ENCODE data around the gene NIPBL. TPM values are rescaled to one million over a fixed set of nuclear protein-coding genes. Genes with fewer than 3 reads are reported as not detected.

Gene NIPBL
- total and polyA plus RNA-seq, 2 of the 8 experiments (the other 6 are each of a cell fraction or from before 2014, with no cell fraction given) = 21.1 to 53.5 TPM

DNA sequence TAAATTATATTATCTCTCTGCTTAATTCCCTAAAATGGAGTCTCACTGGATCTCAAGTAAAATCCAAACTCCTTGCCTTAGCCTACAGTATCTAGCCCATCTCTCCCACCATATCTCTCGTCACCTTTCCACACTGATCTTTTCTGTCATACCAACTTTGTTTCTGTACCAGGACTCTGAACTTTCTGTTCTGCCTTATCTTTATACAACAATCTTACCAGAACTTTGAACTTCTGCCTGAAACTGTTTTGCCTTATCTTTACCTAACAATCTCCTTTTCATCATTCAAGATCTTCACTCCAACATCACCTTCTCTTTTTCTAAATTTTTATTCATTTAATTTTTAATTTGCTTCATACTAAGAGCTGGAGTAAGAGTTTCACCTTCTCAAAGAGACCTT is 233.6 kb downstream of the NIPBL start (continued):
- TF ChIP-seq CHD7 (IDR thresholded peaks at IDR 0.05; ENCODE audit: insufficient replicate concordance, low read length) (no peak), YY1 (IDR thresholded peaks at IDR 0.05; ENCODE audit: low read depth, low read length) (no peak), TBP (IDR thresholded peaks at IDR 0.05; ENCODE audit: low read depth, low read length) (no peak), CEBPB (IDR thresholded peaks at IDR 0.05; ENCODE audit: low read depth, low read length) (no peak), MAFK (IDR thresholded peaks at IDR 0.05; ENCODE audit: low read depth, low read length) (no peak)
- TF ChIP-seq, protein P1, sequence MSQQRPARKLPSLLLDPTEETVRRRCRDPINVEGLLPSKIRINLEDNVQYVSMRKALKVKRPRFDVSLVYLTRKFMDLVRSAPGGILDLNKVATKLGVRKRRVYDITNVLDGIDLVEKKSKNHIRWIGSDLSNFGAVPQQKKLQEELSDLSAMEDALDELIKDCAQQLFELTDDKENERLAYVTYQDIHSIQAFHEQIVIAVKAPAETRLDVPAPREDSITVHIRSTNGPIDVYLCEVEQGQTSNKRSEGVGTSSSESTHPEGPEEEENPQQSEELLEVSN (IDR thresholded peaks at IDR 0.05) = no peak

Measured in H1 (cell line).